G401.6 (cell line): Measurements from ENCODE around the gene LENEP.

Source experiments
- FAIRE-seq: peaks from 2 replicates; lab custom pipeline; 2012; peaks lifted over from hg19 to GRCh38; lab: Jason Lieb, UNC

LENEP gene

GRCh38 chr1:155030243-155030795, 36.9 kb downstream of the LENEP start:
- no peak for FAIRE-seq

DNA sequence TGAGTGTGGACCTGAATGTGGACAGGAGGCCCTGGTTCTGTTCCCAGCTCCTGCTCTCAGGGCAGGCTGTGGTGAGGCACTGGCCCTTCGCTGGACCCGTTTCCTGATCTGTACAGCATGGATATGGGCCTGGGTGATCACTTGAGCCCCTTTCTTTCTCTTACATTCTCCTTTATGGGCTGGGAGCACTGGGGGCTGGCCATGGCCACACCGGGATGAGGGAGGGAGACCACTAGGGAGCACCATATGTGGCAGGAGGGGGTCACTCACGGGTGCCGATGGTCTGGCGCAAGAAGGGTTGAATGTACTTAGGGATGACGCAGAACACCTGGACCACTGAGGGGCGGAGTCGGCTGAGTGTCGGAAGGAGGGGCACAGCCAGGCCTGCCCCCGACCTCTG, 37.5 kb downstream of the LENEP start:
- no peak for FAIRE-seq

GRCh38 chr1:155032886-155033285, 39.5 kb downstream of the LENEP start:
- FAIRE-seq: no peak

DNA sequence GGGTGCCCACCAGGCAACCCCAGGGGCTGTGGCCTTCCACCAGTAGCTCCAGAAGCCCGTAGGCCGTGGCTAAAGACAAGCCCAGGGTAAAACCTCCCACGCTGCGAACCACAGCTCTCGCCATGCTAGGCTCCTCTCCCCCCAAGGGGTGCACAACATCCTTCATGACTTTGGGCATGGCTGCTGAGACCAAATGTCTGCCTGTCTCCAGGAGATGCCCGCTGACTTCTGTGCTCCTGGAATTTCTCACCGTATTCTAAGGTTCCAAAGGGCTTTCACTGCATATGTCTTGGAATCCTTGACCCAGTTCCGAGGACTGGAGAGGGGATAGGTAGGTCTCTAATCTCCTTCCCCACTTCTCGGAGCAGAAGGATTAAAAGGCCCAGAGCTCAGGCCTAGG, 40.1 kb downstream of the LENEP start, which contains the start of the genes DCST1 and DCST2:
Gene DCST1, plus strand, starts transcription at position 301 of the 400 bp plus-strand sequence. CDS start 213 bp downstream, outside the sequence.
Gene DCST2, minus strand, starts transcription at position 258 of the 400 bp plus-strand sequence. Its CDS starts 80 bp downstream, at position 178.
- no peak for FAIRE-seq

DNA sequence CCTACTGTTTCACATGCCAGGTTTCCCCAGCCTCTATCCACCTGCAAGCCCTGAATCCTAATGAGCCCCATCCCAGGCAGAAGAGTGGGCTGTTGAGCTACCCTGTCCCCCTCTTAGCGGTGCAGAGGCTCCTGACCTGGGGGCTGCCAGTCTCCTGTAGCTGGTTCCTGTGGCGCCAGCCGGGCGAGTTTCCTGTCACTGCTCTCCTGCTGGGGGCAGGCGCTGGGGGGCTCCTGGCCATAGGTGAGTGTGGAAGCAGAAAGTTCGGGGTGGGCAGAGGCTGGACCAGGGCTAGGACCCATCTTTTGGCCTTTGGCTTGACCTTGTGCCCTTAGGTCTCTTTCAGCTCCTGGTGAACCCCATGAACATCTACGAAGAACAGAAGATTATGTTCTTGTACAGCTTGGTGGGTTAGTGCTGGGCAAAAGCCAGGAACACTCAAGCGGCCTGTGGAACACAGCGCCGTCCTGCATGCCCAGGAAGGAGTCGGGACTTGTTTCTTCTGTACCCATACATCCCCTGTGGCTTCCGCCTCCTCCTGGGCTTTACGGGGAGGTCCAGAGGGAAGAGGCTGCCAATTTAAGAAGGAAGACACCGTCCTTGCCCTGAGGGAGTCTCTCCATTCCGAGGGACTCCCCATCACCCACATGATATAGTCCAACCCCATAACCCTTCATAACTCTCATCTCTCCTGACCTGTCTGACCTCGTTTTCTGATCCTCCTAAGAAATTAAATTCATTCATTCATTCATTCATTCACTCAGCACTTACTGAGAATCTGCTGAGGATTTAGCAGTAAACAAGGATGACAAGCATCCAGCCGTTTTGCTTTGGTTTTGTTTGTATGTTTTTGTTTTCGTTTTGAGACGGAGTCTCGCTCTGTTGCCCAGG, 41.2 kb downstream of the LENEP start:
- no peak for FAIRE-seq

DNA sequence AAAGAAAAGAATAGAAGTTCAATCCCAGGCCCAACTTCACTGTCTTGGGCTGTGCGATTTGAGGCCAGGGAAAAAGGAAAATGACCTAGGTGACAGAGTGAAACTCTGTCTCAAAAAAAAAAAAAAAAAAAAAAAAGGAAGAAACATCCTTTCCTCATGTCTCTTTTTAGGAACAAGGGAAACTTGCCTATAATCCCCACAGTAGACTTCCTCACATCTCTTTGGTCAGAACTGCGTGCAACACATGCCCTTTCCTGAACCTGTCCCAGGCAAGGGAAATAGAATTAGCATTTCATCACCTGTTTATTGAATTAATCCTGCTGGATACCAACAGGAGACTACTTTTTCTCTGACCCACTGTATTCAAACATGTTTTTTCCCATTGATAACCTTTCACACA, 42.5 kb downstream of the LENEP start:
- FAIRE-seq: no peak

DNA sequence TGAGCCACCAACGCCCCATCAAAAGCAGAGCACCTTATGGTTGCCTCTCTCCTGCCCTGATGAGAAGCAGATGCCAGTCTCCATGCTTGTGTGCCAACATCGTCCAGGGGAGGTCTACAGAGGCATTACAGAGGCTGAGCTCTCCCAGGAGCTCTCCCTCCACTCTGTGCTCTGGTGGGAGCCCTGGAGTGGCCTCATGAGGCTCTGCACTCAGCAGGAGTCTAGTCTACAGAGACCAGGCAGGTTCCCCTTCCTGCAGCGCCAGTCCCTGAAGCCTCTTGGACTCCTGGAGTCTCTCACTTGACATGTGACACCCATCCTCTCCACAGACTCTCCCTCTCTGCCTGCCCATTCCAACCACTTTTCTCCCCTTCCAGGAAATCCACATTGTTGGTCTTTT, 43.7 kb downstream of the LENEP start:
- FAIRE-seq: no peak

- no peak for FAIRE-seq
These were observed 44.6 kb downstream of the LENEP start for GRCh38 chr1:155037851-155038441.

- FAIRE-seq: no peak
These were observed 45.4 kb downstream of the LENEP start for GRCh38 chr1:155038602-155039307.

DNA sequence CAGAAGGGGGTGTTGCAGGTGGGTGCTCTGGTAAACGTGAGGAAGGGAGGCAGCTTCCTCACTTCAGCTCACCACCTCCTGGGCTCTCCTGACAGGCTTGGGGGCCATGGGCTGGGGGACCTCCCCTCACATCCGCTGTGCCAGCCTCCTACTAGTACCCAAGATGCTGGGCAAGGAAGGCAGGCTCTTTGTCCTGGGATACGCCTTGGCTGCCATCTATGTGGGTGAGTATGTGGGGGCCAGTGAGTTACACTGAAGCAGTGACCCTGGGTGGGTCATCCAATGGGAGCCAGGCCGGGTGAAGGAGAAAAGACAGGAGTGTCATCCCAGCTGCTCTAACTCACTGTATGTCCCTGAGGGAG, 45.9 kb downstream of the LENEP start:
- FAIRE-seq: no peak

DNA sequence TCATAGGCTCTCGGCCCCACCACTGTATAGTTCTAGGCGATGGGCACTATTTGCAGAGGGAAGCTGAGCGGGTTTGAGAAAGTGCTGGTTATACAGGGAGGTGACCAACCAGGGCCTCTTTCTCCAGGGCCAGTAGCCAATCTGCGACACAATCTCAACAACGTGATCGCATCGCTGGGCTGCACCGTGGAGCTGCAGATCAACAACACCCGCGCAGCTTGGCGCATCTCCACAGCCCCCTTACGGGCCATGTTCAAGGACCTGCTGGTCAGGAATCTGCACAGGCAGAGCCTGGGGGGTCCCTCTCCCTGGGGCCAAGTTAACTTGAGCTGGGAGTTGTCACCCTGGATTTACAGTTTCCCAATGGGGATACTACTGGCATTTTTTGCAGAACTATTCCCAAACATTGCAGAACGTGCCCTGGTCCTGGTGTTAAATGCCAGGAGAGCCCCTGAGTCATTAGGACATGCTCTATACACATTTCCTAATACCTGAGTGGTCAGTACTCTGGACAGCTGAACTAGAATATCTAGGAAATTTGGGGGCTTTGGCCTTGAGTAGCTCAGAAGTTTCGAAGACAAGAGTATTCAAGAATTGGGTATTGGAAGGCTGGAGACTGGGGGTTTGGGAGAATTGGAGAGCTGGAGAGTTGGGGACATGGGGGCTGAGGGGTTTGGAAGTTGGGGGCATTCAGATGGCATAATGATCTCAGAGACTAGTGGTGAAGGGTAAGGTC, 47.1 kb downstream of the LENEP start:
- FAIRE-seq: no peak

- no peak for FAIRE-seq
These were observed 49.4 kb downstream of the LENEP start for GRCh38 chr1:155042789-155043188.

DNA sequence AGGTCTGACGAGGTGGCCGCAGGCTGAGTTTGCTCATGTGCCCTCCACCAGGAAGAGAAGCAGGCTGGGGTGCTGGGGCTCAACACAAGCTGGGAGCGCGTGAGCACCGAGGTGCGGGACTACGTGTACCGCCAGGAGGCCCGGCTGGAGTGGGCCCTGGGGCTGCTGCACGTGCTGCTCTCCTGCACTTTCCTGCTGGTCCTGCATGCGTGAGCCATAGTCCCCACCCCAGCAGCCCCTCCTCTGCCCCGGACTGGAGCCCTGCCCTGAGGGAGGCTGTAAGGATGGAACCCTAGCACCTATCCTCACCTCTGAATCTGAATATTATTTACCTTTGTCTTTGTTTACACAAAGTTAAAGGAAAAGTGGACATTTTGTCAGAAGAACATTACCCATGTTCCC, 49.9 kb downstream of the LENEP start:
- no peak for FAIRE-seq

GRCh38 chr1:155043793-155044192, 50.4 kb downstream of the LENEP start:
- no peak for FAIRE-seq
